HepG2 (cell line): ENCODE data around the gene HAGHL. TPM values are rescaled to one million over a fixed set of nuclear protein-coding genes. Genes with fewer than 3 reads are reported as not detected.

ENCODE experiments used
- ATAC-seq: fragments of 200-7000 bp; cut with Tn5 transposase; 3 replicates; pipeline ENCODE4 v1.9.1; 2020; ENCODE audit warnings: mild to moderate bottlenecking, moderate library complexity
- BruUV-seq: library from RNA; stranded (reverse); fragments of 400-500 nt; replicated peaks from 2 replicates; lab custom pipeline; 2021; lab: Mats Ljungman, UMichigan
- CTCF ChIA-PET: fragments of 300-600 bp; formaldehyde crosslinking; extraction: SDS; loops from one replicate; lab custom pipeline; 2021; ENCODE audit warnings: low total read pairs, inconsistent platforms, low intra/inter-chr PET ratio; lab: Yijun Ruan, JAX
- POLR2A ChIA-PET: fragments of 350-600 bp; sonication (Branson Sonifier 250); formaldehyde crosslinking; loops from one replicate; lab custom pipeline; 2020; ENCODE audit warnings: antibody characterized with exemption, inconsistent platforms; lab: Yijun Ruan, JAX
- DNase-seq: peaks from one replicate; pipeline ENCODE4 v3.0.0-alpha.2; 2015; ENCODE audit warnings: low spot score
- FAIRE-seq: peaks from 3 replicates; lab custom pipeline; 2011; peaks lifted over from hg19 to GRCh38; lab: Jason Lieb, UNC
- H2AFZ ChIP-seq: one replicate; pipeline ENCODE4 v1.6.1; 2011; ENCODE audit warnings: low read length, inconsistent platforms
- H3K27ac ChIP-seq: fragments of 300-600 bp; 3 replicates; pipeline ENCODE4 v1.8.0; 2011; ENCODE audit warnings: mixed run types, mild to moderate bottlenecking, mixed read lengths, low read length, inconsistent platforms; ENCODE audit not compliant: insufficient read depth; ENCODE audit errors: extremely low read length
- H3K27me3 ChIP-seq, 2 experiments: fragments of 200-600 bp in 1 of 2; 2 replicates in 1 of 2; 3 replicates in 1 of 2; pipeline versions ENCODE4 v1.6.0 to v1.8.0; 2011; ENCODE audit warnings: low read length in 2 of 2, mild to moderate bottlenecking in 2 of 2, moderate library complexity in 2 of 2, inconsistent platforms in 1 of 2; ENCODE audit not compliant: insufficient read depth in 2 of 2, control insufficient read depth in 1 of 2
- H3K36me3 ChIP-seq, 2 experiments: fragments of 200-600 bp in 1 of 2; replicated peaks in 1 of 2; 2 replicates in 1 of 2; 3 replicates in 1 of 2; pipeline versions ENCODE4 v1.5.1 to v1.8.0; 2011; ENCODE audit warnings: low read length in 2 of 2, inconsistent platforms in 1 of 2; ENCODE audit not compliant: insufficient read depth in 2 of 2, control insufficient read depth in 1 of 2
- H3K4me1 ChIP-seq: 2 replicates; pipeline ENCODE4 v1.5.1; 2012; ENCODE audit warnings: low read length, inconsistent platforms; ENCODE audit not compliant: insufficient read depth
- H3K4me2 ChIP-seq: 2 replicates; pipeline ENCODE4 v1.6.0; 2011; ENCODE audit warnings: low read depth, low read length, inconsistent platforms
- H3K4me3 ChIP-seq, 3 experiments: fragments of 200-600 bp in 1 of 3; sonication (generic), shearing (Covaris generic) in 1 of 3; replicated peaks in 1 of 3; 2 replicates each; pipeline ENCODE4 v1.5.1; 2011 to 2016; ENCODE audit warnings: low read length in 3 of 3, inconsistent platforms in 2 of 3, low read depth in 2 of 3, mild to moderate bottlenecking in 2 of 3, control low read depth in 1 of 3, mixed read lengths in 1 of 3; ENCODE audit not compliant: insufficient read depth in 1 of 3
- H3K79me2 ChIP-seq: one replicate; pipeline ENCODE4 v1.6.1; 2011; ENCODE audit warnings: low read length, inconsistent platforms; ENCODE audit not compliant: insufficient read depth
- H3K9ac ChIP-seq: 2 replicates; pipeline ENCODE4 v1.6.0; 2011; ENCODE audit warnings: mild to moderate bottlenecking, low read depth, low read length, inconsistent platforms; ENCODE audit not compliant: insufficient read depth
- H3K9me3 ChIP-seq: 2 replicates; pipeline ENCODE4 v1.5.1; 2012; ENCODE audit warnings: mild to moderate bottlenecking, low read length
- H4K20me1 ChIP-seq: 2 replicates; pipeline ENCODE4 v1.6.0; 2011; ENCODE audit warnings: inconsistent platforms, mild to moderate bottlenecking, low read length, moderate library complexity; ENCODE audit not compliant: insufficient read depth
- ATRX ChIP-seq: sonication (generic); formaldehyde crosslinking; IDR thresholded peaks from 2 replicates; pipeline ENCODE4 v1.4.0; 2020; ENCODE audit warnings: missing genetic modification reagents, borderline replicate concordance
- BCL3 ChIP-seq: sonication (generic); formaldehyde crosslinking; IDR thresholded peaks from 2 replicates; pipeline ENCODE4 v1.5.1; 2020; ENCODE audit warnings: mild to moderate bottlenecking, missing genetic modification reagents, moderate library complexity
- GABPA ChIP-seq, 2 experiments: IDR thresholded peaks; 2 replicates each; pipeline ENCODE4 v1.6.1; 2011 to 2016; ENCODE audit warnings: low read depth in 2 of 2, low read length in 1 of 2, missing biosample characterization in 1 of 2, missing genetic modification characterization in 1 of 2
- MAFK ChIP-seq, 2 experiments: IDR thresholded peaks in 1 of 2; conservative IDR thresholded peaks in 1 of 2; 2 replicates each; pipeline ENCODE4 v1.6.1; 2011; ENCODE audit warnings: improper control_type of control experiment in 2 of 2, low read length in 2 of 2
- NR0B2 ChIP-seq: sonication (generic); formaldehyde crosslinking; IDR thresholded peaks from 2 replicates; pipeline ENCODE4 v1.4.0; 2020; ENCODE audit warnings: mild to moderate bottlenecking, missing genetic modification reagents
- REST ChIP-seq, 2 experiments: IDR thresholded peaks; 2 replicates each; pipeline ENCODE4 v1.6.1; 2011 to 2012; ENCODE audit warnings: low read length in 2 of 2, borderline replicate concordance in 1 of 2, low read depth in 1 of 2, mild to moderate bottlenecking in 1 of 2, moderate library complexity in 1 of 2
- SRY ChIP-seq: sonication (generic); formaldehyde crosslinking; IDR thresholded peaks from 2 replicates; pipeline ENCODE4 v1.8.0; 2022; ENCODE audit warnings: mild to moderate bottlenecking, missing genetic modification reagents
- ZNF660 ChIP-seq: sonication (generic); formaldehyde crosslinking; IDR thresholded peaks from 2 replicates; pipeline ENCODE4 v1.5.1; 2020; ENCODE audit warnings: mild to moderate bottlenecking, low read depth, missing genetic modification reagents, borderline replicate concordance
- ZNF687 ChIP-seq: sonication (generic); formaldehyde crosslinking; IDR thresholded peaks from 2 replicates; pipeline ENCODE4 v1.5.1; 2020; ENCODE audit warnings: mild to moderate bottlenecking, missing genetic modification reagents, moderate library complexity
- WGBS: methylation state at CpG from one replicate; pipeline ENCODE4 v1.1.6; 2017; ENCODE audit warnings: low lambda C conversion rate; 5-methylcytosine and 5-hydroxymethylcytosine counted together
- in situ Hi-C: cut with HindIII; loops from 2 replicates; pipeline ENCODE4 v1.10.0; 2017; ENCODE audit warnings: low pct_unique_long_range_greater_than_20kb; ENCODE audit not compliant: extremely low pct_ligation_motif_present
- intact Hi-C: fragments of 100-400 bp; cut with micrococcal nuclease; formaldehyde crosslinking; loops from one replicate; pipeline ENCODE4 v1.10.0; 2022; ENCODE audit not compliant: unreplicated experiment
- polyA plus RNA-seq, 8 experiments: library from polyadenylated mRNA; depleted of rRNA in 3 of 8; stranded (reverse) in 7 of 8; unstranded in 1 of 8; fragments of >200 nt; fragmentation: Illumina TruSeq in 4 of 8; extraction: Trizol in 4 of 8; gene quantifications; 2 replicates each; pipeline versions ENCODE4 v1.2.1 to v1.2.3, GENCODE V29; 2011 to 2016; ENCODE audit warnings: low read depth in 4 of 8, missing spikeins in 1 of 8, mixed read lengths in 1 of 8; ENCODE audit not compliant: insufficient read depth in 1 of 8
- total RNA-seq, 5 experiments: library from RNA; depleted of rRNA; stranded (reverse); fragments of >200 nt; fragmentation: Illumina TruSeq; extraction: Trizol; gene quantifications; 2 replicates each; pipeline ENCODE4 v1.2.3, GENCODE V29; 2016; ENCODE audit warnings: low read depth in 1 of 5

Gene HAGHL
- total and polyA plus RNA-seq, 2 of the 13 experiments (the other 11 are each of a cell fraction or from before 2014, with no cell fraction given), result 3.4 to 8.4 TPM

GRCh38 chr16:714079-714478 is 12.8 kb upstream of the HAGHL start:
- POLR2A ChIA-PET, result interaction anchor here (1.2 to 1.5 kb wide), 2 partner anchors 37 to 74 kb away, joined by 3 read pairs; partner anchors contain the start of genes CHTF18 and RPUSD1
- Histone ChIP-seq H3K4me3 (peak overlapping the region in 2 of 3 experiments; percentile 40 to 66; a peak in 3 of 6 replicates), H4K20me1 (peaks cover 5% of the 10 kb centered on the region), H2AFZ (no peak overlapping the region), H3K4me1 (peaks cover 38% of the 10 kb centered on the region), H3K36me3 (no peaks in the 10 kb centered on the region)
- WGBS, result 58% methylated on average over 8 of the region's 11 CpGs
- no peak for DNase-seq
- FAIRE-seq, result no peak
- no peak for TF ChIP-seq BCL3
- TF ChIP-seq ZNF687, result peak; percentile 71; the same call in 1 of the 2 replicates
- 0 out of 2 replicates have a peak, but pooled peaks have one; percentile 3 for TF ChIP-seq SRY (CRISPR knock-in tag)
- no peak for TF ChIP-seq ATRX (CRISPR knock-in tag)
- no peak for TF ChIP-seq GABPA (IDR thresholded peaks at IDR 0.05; ENCODE audit: low read depth, low read length)
- peak; percentile 34; the same call in 1 of the 2 replicates for TF ChIP-seq GABPA (CRISPR knock-in tag; IDR thresholded peaks at IDR 0.05; ENCODE audit: low read depth)
- no peak for TF ChIP-seq ZNF660 (CRISPR knock-in tag)
- TF ChIP-seq REST (IDR thresholded peaks at IDR 0.05; ENCODE audit: borderline replicate concordance in 1 of 2, low read depth in 1 of 2, low read length in 2 of 2), result no peak
- 0 out of 4 replicates have a peak, but pooled peaks of 1 of the 2 experiments have one; percentile 7 for TF ChIP-seq MAFK (conservative IDR thresholded peaks at IDR 0.05 in 1 of 2, IDR thresholded peaks at IDR 0.05 in 1 of 2; ENCODE audit: low read length in 2 of 2)
- no peak for TF ChIP-seq NR0B2 (CRISPR knock-in tag)
- TF ChIP-seq, all 625 proteins: peak for 4
- BruUV-seq, result no TSS peak
- in situ Hi-C loops (loop anchor here (5.0 kb wide), 1 partner anchor 73 kb away; the partner anchor contains the start of genes CHTF18 and RPUSD1), intact Hi-C loops (no loop called here)
- Histone ChIP-seq H3K9ac (no peak overlapping the region), H3K79me2 (peaks cover 3% of the 10 kb centered on the region), H3K27ac (no peak overlapping the region), H3K4me2 (peak overlapping the region; percentile 78), H3K9me3 (no peaks in the 10 kb centered on the region), H3K27me3 (peaks cover 2 to 24% of the 10 kb centered on the region in 2 experiments; a peak in 3 of 5 replicates)
- ATAC-seq, result no peak; the same call in 2 of the 3 replicates
- CTCF ChIA-PET, result interaction anchor here (2.1 kb wide), 1 partner anchor 71 kb away, joined by 13 read pairs; no protein-coding TSS in a partner anchor
